SK-N-SH (cell line): Measurements from ENCODE around the gene KCTD14. TPM values are rescaled to one million over a fixed set of nuclear protein-coding genes. Genes with fewer than 3 reads are reported as not detected.

Experiments
- CTCF ChIA-PET: fragments of 300-600, 350-600 bp; formaldehyde crosslinking; extraction: SDS; loops from one replicate; lab custom pipeline; 2021; lab: Yijun Ruan, JAX
- POLR2A ChIA-PET: fragments of 350-600 bp; sonication (Branson Sonifier 250); formaldehyde crosslinking; extraction: SDS; loops from one replicate; lab custom pipeline; 2020; ENCODE audit warnings: antibody characterized with exemption, inconsistent platforms; lab: Yijun Ruan, JAX
- DNase-seq: peaks from one replicate; pipeline ENCODE4 v3.0.0; 2012
- H2AFZ ChIP-seq: fragments of 200-600 bp; sonication (generic); 2 replicates; pipeline ENCODE4 v1.8.1; 2016; ENCODE audit warnings: antibody characterized with exemption, mild to moderate bottlenecking, low read depth
- H3F3A ChIP-seq: fragments of 200-600 bp; sonication (generic); replicated peaks from 2 replicates; pipeline ENCODE3; 2016; ENCODE audit warnings: antibody characterized with exemption, mild to moderate bottlenecking; ENCODE audit not compliant: insufficient read depth
- H3K27ac ChIP-seq, 2 experiments: fragments of 200-500 bp in 1 of 2; fragments of 200-600 bp in 1 of 2; sonication (Bioruptor generic) in 1 of 2; sonication (generic), shearing (Covaris generic) in 1 of 2; 2 replicates each; pipeline versions ENCODE4 v1.5.1 to v1.6.1; 2014 to 2016; ENCODE audit warnings: low read depth in 2 of 2, inconsistent platforms in 1 of 2, low read length in 1 of 2, mild to moderate bottlenecking in 1 of 2, mixed read lengths in 1 of 2
- H3K27me3 ChIP-seq: fragments of 200-600 bp; sonication (generic), shearing (Covaris generic); 2 replicates; pipeline ENCODE4 v1.6.1; 2016; ENCODE audit warnings: mixed run types; ENCODE audit not compliant: insufficient read depth
- H3K36me3 ChIP-seq, 2 experiments: fragments of 200-500 bp in 1 of 2; fragments of 200-600 bp in 1 of 2; sonication (Bioruptor generic) in 1 of 2; sonication (generic) in 1 of 2; replicated peaks in 1 of 2; 2 replicates each; pipeline versions ENCODE3 to v1.5.1; 2014 to 2016; ENCODE audit warnings: low read length in 1 of 2, mild to moderate bottlenecking in 1 of 2; ENCODE audit not compliant: insufficient read depth in 2 of 2, control insufficient read depth in 1 of 2
- H3K4me1 ChIP-seq, 2 experiments: fragments of 200-500 bp in 1 of 2; fragments of 200-600 bp in 1 of 2; sonication (Bioruptor generic) in 1 of 2; sonication (generic), shearing (Covaris generic) in 1 of 2; 2 replicates each; pipeline versions ENCODE4 v1.5.1 to v1.6.1; 2014 to 2016; ENCODE audit warnings: low read depth in 1 of 2, low read length in 1 of 2, mixed run types in 1 of 2; ENCODE audit not compliant: insufficient read depth in 2 of 2, control insufficient read depth in 1 of 2
- H3K4me2 ChIP-seq: fragments of 200-600 bp; sonication (generic), shearing (Covaris generic); 2 replicates; pipeline ENCODE4 v1.6.1; 2017; ENCODE audit warnings: mixed run types
- H3K4me3 ChIP-seq, 2 experiments: fragments of 200-500 bp in 1 of 2; fragments of 200-600 bp in 1 of 2; sonication (Bioruptor generic) in 1 of 2; sonication (generic), shearing (Covaris generic) in 1 of 2; 2 replicates each; pipeline versions ENCODE4 v1.5.1 to v1.8.1; 2014 to 2016; ENCODE audit warnings: low read depth in 2 of 2, inconsistent platforms in 1 of 2, low read length in 1 of 2, mild to moderate bottlenecking in 1 of 2, mixed read lengths in 1 of 2, moderate library complexity in 1 of 2
- H3K79me2 ChIP-seq: fragments of 200-600 bp; sonication (generic); 2 replicates; pipeline ENCODE4 v1.8.1; 2017; ENCODE audit warnings: mild to moderate bottlenecking; ENCODE audit not compliant: insufficient read depth
- H3K9ac ChIP-seq: fragments of 200-600 bp; sonication (generic); 2 replicates; pipeline ENCODE4 v1.6.1; 2017; ENCODE audit warnings: mixed run types
- H3K9me2 ChIP-seq: fragments of 200-600 bp; sonication (generic); 2 replicates; pipeline ENCODE4 v1.6.1; 2017; ENCODE audit warnings: mixed run types
- H3K9me3 ChIP-seq: fragments of 200-600 bp; sonication (generic); 2 replicates; pipeline ENCODE4 v1.6.1; 2017; ENCODE audit warnings: mixed run types, mild to moderate bottlenecking, moderate library complexity
- H4K20me1 ChIP-seq: fragments of 200-600 bp; sonication (generic); 2 replicates; pipeline ENCODE4 v1.6.1; 2017; ENCODE audit warnings: mild to moderate bottlenecking, mixed run types; ENCODE audit not compliant: insufficient read depth
- EP300 ChIP-seq, 2 experiments: IDR thresholded peaks; 2 replicates each; pipeline versions ENCODE4 v1.4.0 to v1.6.1; 2012; ENCODE audit warnings: borderline replicate concordance in 1 of 2, low read depth in 1 of 2, low read length in 1 of 2
- JUND ChIP-seq: IDR thresholded peaks from 2 replicates; pipeline ENCODE4 v1.4.0; 2012
- NRF1 ChIP-seq: IDR thresholded peaks from 2 replicates; pipeline ENCODE4 v1.6.1; 2012; ENCODE audit warnings: low read depth, mild to moderate bottlenecking, low read length
- RXRA ChIP-seq: IDR thresholded peaks from 2 replicates; pipeline ENCODE4 v1.4.0; 2012; ENCODE audit warnings: low read depth, mild to moderate bottlenecking, borderline replicate concordance
- SIN3A ChIP-seq: IDR thresholded peaks from 2 replicates; pipeline ENCODE4 v1.6.1; 2012; ENCODE audit warnings: low read depth, mild to moderate bottlenecking, low read length, moderate library complexity, borderline replicate concordance
- TEAD4 ChIP-seq: IDR thresholded peaks from 2 replicates; pipeline ENCODE4 v1.4.0; 2012; ENCODE audit warnings: mild to moderate bottlenecking, borderline replicate concordance; ENCODE audit not compliant: insufficient read depth
- USF1 ChIP-seq: IDR thresholded peaks from 2 replicates; pipeline ENCODE4 v1.4.0; 2012; ENCODE audit warnings: low read depth, borderline replicate concordance
- YY1 ChIP-seq: IDR thresholded peaks from 2 replicates; pipeline ENCODE4 v1.4.0; 2012; ENCODE audit warnings: low read depth, mild to moderate bottlenecking
- WGBS: methylation state at CpG from one replicate; pipeline ENCODE4 v1.1.6; 2017; ENCODE audit warnings: low lambda C conversion rate; 5-methylcytosine and 5-hydroxymethylcytosine counted together
- polyA plus RNA-seq, 3 experiments: library from polyadenylated mRNA; depleted of rRNA; stranded (reverse); fragments of >200 nt; gene quantifications; 2 replicates each; pipeline ENCODE4 v1.2.3, GENCODE V29; 2012
- TF ChIP-seq, protein P1 (sequence below): fragments of 150-350 bp; IDR thresholded peaks from 2 replicates; pipeline ENCODE4 v1.6.1; 2017; ENCODE audit warnings: antibody characterized with exemption, low read length, low read depth, borderline replicate concordance
- TF ChIP-seq, protein P2 (sequence below): IDR thresholded peaks from 2 replicates; pipeline ENCODE4 v1.6.1; 2012; ENCODE audit warnings: mild to moderate bottlenecking, low read depth, low read length, moderate library complexity

KCTD14 gene
- polyA plus RNA-seq, 1 of the 3 experiments (the other 2 are of a cell fraction) = 0.25 TPM

DNA sequence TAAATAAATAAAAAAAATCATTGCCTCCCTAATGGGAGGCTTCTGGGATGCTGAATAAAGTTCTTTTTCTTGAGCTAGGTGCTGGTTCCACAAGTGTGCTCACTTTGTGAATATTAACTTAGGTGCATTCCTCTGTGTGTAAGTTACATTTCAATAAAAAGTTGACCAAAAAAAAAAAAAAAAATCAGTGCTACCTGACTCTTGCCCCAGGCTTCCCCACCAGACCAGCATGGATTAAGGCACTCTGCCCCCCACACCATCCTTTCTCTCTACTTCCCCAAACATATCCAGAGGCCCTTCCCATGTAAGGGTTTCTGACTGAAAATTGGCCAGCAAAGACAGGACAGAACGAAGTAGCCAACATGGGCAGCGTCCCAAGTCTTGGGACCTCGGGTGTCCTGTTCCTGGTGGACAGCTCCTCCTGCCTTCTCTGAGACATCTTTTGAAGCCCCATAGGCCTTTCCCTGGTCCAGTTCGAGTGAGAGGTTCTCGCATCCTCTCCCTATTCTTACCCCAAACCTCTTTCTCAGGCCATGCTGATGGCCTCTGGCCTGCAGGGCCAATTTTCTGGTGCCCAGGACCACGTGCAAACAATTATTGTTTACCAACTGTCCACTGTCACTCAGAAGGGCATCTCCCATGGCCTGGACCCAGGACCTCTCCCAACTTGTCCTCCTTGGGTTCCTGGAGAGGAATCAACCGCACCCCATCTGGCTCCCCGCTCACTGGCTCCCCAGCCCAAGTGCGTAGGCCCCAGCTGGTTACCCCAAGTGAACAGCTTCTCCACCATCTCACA lies 14.9 kb upstream of the KCTD14 start:
- Histone ChIP-seq H3K9me2 (no peaks in the 10 kb centered on the region), H3K4me1 (peaks cover 27 to 31% of the 10 kb centered on the region in 2 experiments; a peak in 3 of 4 replicates), H3K9me3 (no peaks in the 10 kb centered on the region), H3K79me2 (peaks cover 9% of the 10 kb centered on the region; the same call in 1 of the 2 replicates), H3K9ac (no peak overlapping the region), H3K36me3 (no peaks in the 10 kb centered on the region), H3K27ac (peak overlapping the region; percentile 18 to 100; a peak in 3 of 4 replicates), H3K27me3 (no peaks in the 10 kb centered on the region), H2AFZ (peak overlapping the region; percentile 71; the same call in 1 of the 2 replicates), H3F3A (peaks cover 23% of the 10 kb centered on the region), H3K4me3 (no peak overlapping the region), H4K20me1 (no peaks in the 10 kb centered on the region), H3K4me2 (no peak overlapping the region)
- CTCF ChIA-PET = interaction anchor here (2.1 to 3.7 kb wide), 2 partner anchors 8 to 38 kb away, joined by 4 to 25 read pairs; no protein-coding TSS in a partner anchor
- TF ChIP-seq, protein P1, sequence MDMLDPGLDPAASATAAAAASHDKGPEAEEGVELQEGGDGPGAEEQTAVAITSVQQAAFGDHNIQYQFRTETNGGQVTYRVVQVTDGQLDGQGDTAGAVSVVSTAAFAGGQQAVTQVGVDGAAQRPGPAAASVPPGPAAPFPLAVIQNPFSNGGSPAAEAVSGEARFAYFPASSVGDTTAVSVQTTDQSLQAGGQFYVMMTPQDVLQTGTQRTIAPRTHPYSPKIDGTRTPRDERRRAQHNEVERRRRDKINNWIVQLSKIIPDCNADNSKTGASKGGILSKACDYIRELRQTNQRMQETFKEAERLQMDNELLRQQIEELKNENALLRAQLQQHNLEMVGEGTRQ = no peak
- POLR2A ChIA-PET = interaction anchor here (1.1 kb wide), 1 partner anchor 43 kb away, joined by 3 read pairs; the partner anchor contains the start of gene INTS4
- WGBS = 85% methylated on average over 9 of the region's 9 CpGs
- DNase-seq = no peak

GRCh38 chr11:78037056-78037455 lies 14.0 kb upstream of the KCTD14 start:
- no peaks in the 10 kb centered on the region for H3K36me3 ChIP-seq
- no peak overlapping the region for H3K4me3 ChIP-seq
- 83% methylated on average over 1 of the region's 3 CpGs for WGBS
- no peak overlapping the region for H2AFZ ChIP-seq
- no peak overlapping the region for H3K4me2 ChIP-seq
- H3K27me3 ChIP-seq = no peaks in the 10 kb centered on the region
- CTCF ChIA-PET = interaction anchor here (0.8 to 3.7 kb wide), 3 partner anchors 9 to 528 kb away, joined by 4 to 25 read pairs (median 4); no protein-coding TSS in a partner anchor
- peaks cover 31 to 33% of the 10 kb centered on the region in 2 experiments; a peak in 3 of 4 replicates for H3K4me1 ChIP-seq
- H3K79me2 ChIP-seq = peaks cover 5% of the 10 kb centered on the region; the same call in 1 of the 2 replicates
- H3K27ac ChIP-seq = no peak overlapping the region; a peak in 1 of 4 replicates
- peaks cover 23% of the 10 kb centered on the region for H3F3A ChIP-seq
- H3K9me2 ChIP-seq = no peaks in the 10 kb centered on the region
- H3K9ac ChIP-seq = no peak overlapping the region
- POLR2A ChIA-PET = interaction anchor here (1.1 kb wide), 1 partner anchor 42 kb away, joined by 3 read pairs; the partner anchor contains the start of gene INTS4
- DNase-seq = no peak
- H3K9me3 ChIP-seq = no peaks in the 10 kb centered on the region
- no peak for TF ChIP-seq SIN3A
- TF ChIP-seq RXRA = no peak
- no peak for TF ChIP-seq NRF1
- TF ChIP-seq, protein P2, sequence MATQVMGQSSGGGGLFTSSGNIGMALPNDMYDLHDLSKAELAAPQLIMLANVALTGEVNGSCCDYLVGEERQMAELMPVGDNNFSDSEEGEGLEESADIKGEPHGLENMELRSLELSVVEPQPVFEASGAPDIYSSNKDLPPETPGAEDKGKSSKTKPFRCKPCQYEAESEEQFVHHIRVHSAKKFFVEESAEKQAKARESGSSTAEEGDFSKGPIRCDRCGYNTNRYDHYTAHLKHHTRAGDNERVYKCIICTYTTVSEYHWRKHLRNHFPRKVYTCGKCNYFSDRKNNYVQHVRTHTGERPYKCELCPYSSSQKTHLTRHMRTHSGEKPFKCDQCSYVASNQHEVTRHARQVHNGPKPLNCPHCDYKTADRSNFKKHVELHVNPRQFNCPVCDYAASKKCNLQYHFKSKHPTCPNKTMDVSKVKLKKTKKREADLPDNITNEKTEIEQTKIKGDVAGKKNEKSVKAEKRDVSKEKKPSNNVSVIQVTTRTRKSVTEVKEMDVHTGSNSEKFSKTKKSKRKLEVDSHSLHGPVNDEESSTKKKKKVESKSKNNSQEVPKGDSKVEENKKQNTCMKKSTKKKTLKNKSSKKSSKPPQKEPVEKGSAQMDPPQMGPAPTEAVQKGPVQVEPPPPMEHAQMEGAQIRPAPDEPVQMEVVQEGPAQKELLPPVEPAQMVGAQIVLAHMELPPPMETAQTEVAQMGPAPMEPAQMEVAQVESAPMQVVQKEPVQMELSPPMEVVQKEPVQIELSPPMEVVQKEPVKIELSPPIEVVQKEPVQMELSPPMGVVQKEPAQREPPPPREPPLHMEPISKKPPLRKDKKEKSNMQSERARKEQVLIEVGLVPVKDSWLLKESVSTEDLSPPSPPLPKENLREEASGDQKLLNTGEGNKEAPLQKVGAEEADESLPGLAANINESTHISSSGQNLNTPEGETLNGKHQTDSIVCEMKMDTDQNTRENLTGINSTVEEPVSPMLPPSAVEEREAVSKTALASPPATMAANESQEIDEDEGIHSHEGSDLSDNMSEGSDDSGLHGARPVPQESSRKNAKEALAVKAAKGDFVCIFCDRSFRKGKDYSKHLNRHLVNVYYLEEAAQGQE = no peak
- TF ChIP-seq YY1 = no peak
- TF ChIP-seq, protein P1 = no peak
- no peak for TF ChIP-seq TEAD4
- no peak for TF ChIP-seq JUND
- TF ChIP-seq EP300 (IDR thresholded peaks at IDR 0.05; ENCODE audit: borderline replicate concordance in 1 of 2, low read depth in 1 of 2, low read length in 1 of 2) = no peak
- no peak for TF ChIP-seq USF1
- H4K20me1 ChIP-seq = no peaks in the 10 kb centered on the region
